DND-41 (cell line): Measurements from ENCODE around the gene COPS9.

Experiments used
- EZH2 ChIP-seq: IDR thresholded peaks from 3 replicates; pipeline ENCODE4 v1.6.1; 2012; ENCODE audit warnings: borderline replicate concordance, low read depth, mild to moderate bottlenecking, moderate library complexity, low read length, inconsistent platforms; ENCODE audit not compliant: severe bottlenecking
- TF ChIP-seq, protein P1 (sequence below): IDR thresholded peaks from 2 replicates; pipeline ENCODE4 v1.5.1; 2012; ENCODE audit warnings: borderline replicate concordance, low read length, moderate library complexity, mild to moderate bottlenecking; ENCODE audit not compliant: poor library complexity, severe bottlenecking; ENCODE audit errors: extremely low read depth

DNA sequence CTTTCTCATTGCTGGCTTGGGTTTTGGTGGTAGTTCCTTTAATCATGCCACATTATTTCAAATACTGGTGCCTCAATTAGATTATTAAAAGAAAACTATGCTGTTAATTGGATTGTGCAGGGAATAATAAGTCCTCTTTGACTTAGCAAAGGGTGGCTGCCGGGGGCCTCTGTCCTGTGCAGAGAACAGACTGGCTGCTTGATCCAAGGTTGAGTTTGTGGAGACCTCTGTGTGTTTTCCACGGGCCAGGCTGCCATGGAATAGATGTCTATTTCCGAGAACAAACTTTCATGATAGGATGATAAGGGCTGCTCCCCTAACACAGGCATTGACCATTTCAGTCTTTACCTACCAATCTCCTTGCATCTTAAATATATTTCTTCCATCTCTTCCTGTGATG lies 34.8 kb upstream of the COPS9 start:
- TF ChIP-seq, protein P1, sequence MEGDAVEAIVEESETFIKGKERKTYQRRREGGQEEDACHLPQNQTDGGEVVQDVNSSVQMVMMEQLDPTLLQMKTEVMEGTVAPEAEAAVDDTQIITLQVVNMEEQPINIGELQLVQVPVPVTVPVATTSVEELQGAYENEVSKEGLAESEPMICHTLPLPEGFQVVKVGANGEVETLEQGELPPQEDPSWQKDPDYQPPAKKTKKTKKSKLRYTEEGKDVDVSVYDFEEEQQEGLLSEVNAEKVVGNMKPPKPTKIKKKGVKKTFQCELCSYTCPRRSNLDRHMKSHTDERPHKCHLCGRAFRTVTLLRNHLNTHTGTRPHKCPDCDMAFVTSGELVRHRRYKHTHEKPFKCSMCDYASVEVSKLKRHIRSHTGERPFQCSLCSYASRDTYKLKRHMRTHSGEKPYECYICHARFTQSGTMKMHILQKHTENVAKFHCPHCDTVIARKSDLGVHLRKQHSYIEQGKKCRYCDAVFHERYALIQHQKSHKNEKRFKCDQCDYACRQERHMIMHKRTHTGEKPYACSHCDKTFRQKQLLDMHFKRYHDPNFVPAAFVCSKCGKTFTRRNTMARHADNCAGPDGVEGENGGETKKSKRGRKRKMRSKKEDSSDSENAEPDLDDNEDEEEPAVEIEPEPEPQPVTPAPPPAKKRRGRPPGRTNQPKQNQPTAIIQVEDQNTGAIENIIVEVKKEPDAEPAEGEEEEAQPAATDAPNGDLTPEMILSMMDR, result no peak
- no peak for TF ChIP-seq EZH2
